Measurements from ENCODE around the gene PSMD9. TPM values are rescaled to one million over a fixed set of nuclear protein-coding genes. Genes with fewer than 3 reads are reported as not detected.

Gene PSMD9
- total and polyA plus RNA-seq, 5 donors from 2014 or later: 52.9 to 106 (median 86.6) TPM

DNA sequence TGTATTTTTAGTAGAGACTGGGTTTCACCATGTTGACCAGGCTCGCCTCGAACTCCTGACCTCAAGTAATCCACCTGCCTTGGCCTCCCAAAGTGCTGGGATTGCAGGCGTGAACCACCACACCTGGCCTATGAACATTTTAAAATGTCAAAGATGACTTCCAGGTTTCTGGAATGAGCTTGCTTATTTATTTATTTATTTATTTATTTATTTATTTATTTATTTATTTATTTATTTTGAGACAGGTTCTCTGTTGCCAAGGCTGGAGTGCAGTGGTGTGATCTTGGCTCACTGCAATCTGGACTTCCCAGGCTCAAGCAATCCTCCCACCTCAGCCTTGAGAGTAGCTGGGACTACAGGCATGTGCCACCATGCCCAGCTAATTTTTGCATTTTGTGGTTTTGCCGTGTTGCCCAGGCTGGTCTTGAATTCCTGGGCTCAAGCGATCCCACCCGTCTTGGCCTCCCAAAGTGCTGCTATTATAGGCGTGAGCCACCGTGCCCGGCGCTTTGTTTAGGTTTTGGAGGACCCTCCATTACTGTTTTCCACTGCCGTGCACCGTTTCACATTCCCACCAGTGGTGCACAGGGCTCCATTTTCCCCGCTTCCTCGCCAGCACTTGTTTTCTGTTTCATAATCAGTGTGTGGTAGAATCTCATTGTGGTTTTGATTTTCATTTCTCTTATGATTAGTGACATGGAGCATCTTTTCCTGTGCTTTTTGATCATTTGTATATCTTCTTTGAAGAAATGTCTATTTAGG, 23.4 kb downstream of the PSMD9 start:
- no peaks in the 10 kb centered on the region for H3K27me3 ChIP-seq (ENCODE audit: control insufficient read depth, insufficient read depth, low read length)
- no peaks in the 10 kb centered on the region for H3K4me1 ChIP-seq (ENCODE audit: control insufficient read depth, insufficient read depth, low read length, poor library complexity, severe bottlenecking)
- Mint-ChIP-seq H3K27me3 (no peaks in the 10 kb centered on the region), H3K9me3 (no peaks in the 10 kb centered on the region), H3K36me3 (peaks cover 34% of the 10 kb centered on the region), H3K4me1 (peaks cover 0 to 12% (median 6%) of the 10 kb centered on the region in 4 donors), H3K27ac (peak overlapping the region in 1 of 3 donors; percentile 55), H3K4me3 (no peak overlapping the region)
- no peak overlapping the region for H3K4me3 ChIP-seq (ENCODE audit: low read depth, low read length)
- peaks cover 45% of the 10 kb centered on the region for H3K36me3 ChIP-seq (ENCODE audit: control insufficient read depth, insufficient read depth, low read length)
- H3K27ac ChIP-seq (ENCODE audit: insufficient read depth, low read length, poor library complexity, severe bottlenecking): no peak overlapping the region
- H3K9me3 ChIP-seq (ENCODE audit: control insufficient read depth in 2 of 2, low read length in 2 of 2): no peaks in the 10 kb centered on the region
- ATAC-seq (ENCODE audit: low read depth in 2 of 2): no peak
- DNase-seq: no peak

GRCh38 chr12:121915841-121916321, 27.3 kb downstream of the PSMD9 start:
- no peak overlapping the region for H3K4me3 ChIP-seq (ENCODE audit: low read depth, low read length)
- no peaks in the 10 kb centered on the region for H3K27me3 Mint-ChIP-seq
- H3K27ac ChIP-seq (ENCODE audit: insufficient read depth, low read length, poor library complexity, severe bottlenecking): no peak overlapping the region
- no peaks in the 10 kb centered on the region for H3K9me3 Mint-ChIP-seq
- peaks cover 28% of the 10 kb centered on the region for H3K36me3 ChIP-seq (ENCODE audit: control insufficient read depth, insufficient read depth, low read length)
- peaks cover 13% of the 10 kb centered on the region for H3K4me1 ChIP-seq (ENCODE audit: control insufficient read depth, insufficient read depth, low read length, poor library complexity, severe bottlenecking)
- peak overlapping the region in 2 of 3 donors; percentile 52 to 67 for H3K27ac Mint-ChIP-seq
- no peaks in the 10 kb centered on the region for H3K27me3 ChIP-seq (ENCODE audit: control insufficient read depth, insufficient read depth, low read length)
- H3K4me3 Mint-ChIP-seq: no peak overlapping the region
- H3K36me3 Mint-ChIP-seq: peaks cover 17% of the 10 kb centered on the region
- DNase-seq (no peak), ATAC-seq (ENCODE audit: low read depth in 2 of 2) (no peak)
- peaks cover 0 to 13% (median 9%) of the 10 kb centered on the region in 4 donors for H3K4me1 Mint-ChIP-seq
- no peaks in the 10 kb centered on the region for H3K9me3 ChIP-seq (ENCODE audit: control insufficient read depth in 2 of 2, low read length in 2 of 2)

DNA sequence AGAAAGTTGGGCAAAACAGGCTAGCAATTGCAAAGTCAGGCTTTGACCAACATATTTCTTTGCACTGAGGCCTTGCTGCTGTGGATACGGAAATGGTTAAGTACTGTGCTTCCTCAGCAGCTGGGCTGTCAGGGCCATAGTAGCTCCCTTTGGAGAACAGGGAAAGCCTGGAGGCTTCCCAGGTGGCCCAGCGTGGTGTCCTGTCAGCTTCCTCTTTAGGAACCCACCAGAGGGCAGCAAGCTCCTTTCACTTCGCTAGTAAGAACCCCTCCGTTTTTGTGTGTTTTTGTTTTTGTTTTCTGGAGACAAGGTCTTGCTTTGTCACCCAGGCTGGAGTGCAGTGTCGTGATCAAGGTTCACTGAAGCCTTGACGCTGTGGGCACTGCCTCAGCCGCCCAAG, 28.1 kb downstream of the PSMD9 start:
- Mint-ChIP-seq H3K4me3 (no peak overlapping the region), H3K9me3 (no peaks in the 10 kb centered on the region), H3K4me1 (peaks cover 0 to 16% (median 9%) of the 10 kb centered on the region in 4 donors), H3K27me3 (no peaks in the 10 kb centered on the region), H3K27ac (peak overlapping the region in 2 of 3 donors; percentile 95 to 97), H3K36me3 (peaks cover 12% of the 10 kb centered on the region)
- H3K4me3 ChIP-seq (ENCODE audit: low read depth, low read length): no peak overlapping the region
- no peak for DNase-seq
- ATAC-seq (ENCODE audit: low read depth in 2 of 2): no peak
- H3K36me3 ChIP-seq (ENCODE audit: control insufficient read depth, insufficient read depth, low read length): peaks cover 22% of the 10 kb centered on the region
- H3K9me3 ChIP-seq (ENCODE audit: control insufficient read depth in 2 of 2, low read length in 2 of 2): no peaks in the 10 kb centered on the region
- H3K27ac ChIP-seq (ENCODE audit: insufficient read depth, low read length, poor library complexity, severe bottlenecking): no peak overlapping the region
- H3K27me3 ChIP-seq (ENCODE audit: control insufficient read depth, insufficient read depth, low read length): no peaks in the 10 kb centered on the region
- peaks cover 13% of the 10 kb centered on the region for H3K4me1 ChIP-seq (ENCODE audit: control insufficient read depth, insufficient read depth, low read length, poor library complexity, severe bottlenecking)

GRCh38 chr12:121917950-121918678, 29.5 kb downstream of the PSMD9 start, which contains the start of gene CFAP251:
TSS of gene CFAP251 (plus strand) at chr12:121918592. CDS start at chr12:121921306, 2,714 bp downstream.
- peak within 1 kb of the TSS; percentile 85 for H3K4me3 ChIP-seq (ENCODE audit: low read depth, low read length)

DNA sequence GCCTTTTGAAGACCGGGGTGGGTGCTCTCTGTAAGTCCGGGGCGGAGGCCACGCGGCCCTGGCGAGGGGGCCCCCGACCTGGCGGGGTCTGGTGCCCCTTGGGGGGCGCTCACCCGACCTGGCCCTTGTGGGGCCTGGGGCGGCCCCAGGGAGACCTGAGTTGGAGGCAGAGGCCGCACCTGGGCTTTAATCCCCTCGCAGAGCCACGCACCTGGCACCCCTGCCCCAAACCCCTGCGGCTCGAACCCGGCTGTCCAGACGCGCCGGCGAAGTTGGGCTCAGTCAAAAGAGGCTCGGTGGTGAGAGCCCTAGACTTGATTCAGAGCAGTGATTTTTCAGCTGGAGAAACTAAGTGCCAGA, 30.1 kb downstream of the PSMD9 start:
- no peaks in the 10 kb centered on the region for H3K9me3 Mint-ChIP-seq
- H3K27ac Mint-ChIP-seq: peak overlapping the region in 2 of 3 donors; percentile 95 to 97
- H3K4me3 ChIP-seq (ENCODE audit: low read depth, low read length): no peak overlapping the region
- peaks cover 18% of the 10 kb centered on the region for H3K36me3 ChIP-seq (ENCODE audit: control insufficient read depth, insufficient read depth, low read length)
- H3K36me3 Mint-ChIP-seq: peaks cover 8% of the 10 kb centered on the region
- no peaks in the 10 kb centered on the region for H3K9me3 ChIP-seq (ENCODE audit: control insufficient read depth in 2 of 2, low read length in 2 of 2)
- no peak for ATAC-seq (ENCODE audit: low read depth in 2 of 2)
- H3K27ac ChIP-seq (ENCODE audit: insufficient read depth, low read length, poor library complexity, severe bottlenecking): peak overlapping the region; percentile 71
- DNase-seq: no peak
- peaks cover 0 to 16% (median 9%) of the 10 kb centered on the region in 4 donors for H3K4me1 Mint-ChIP-seq
- peak overlapping the region in 2 of 4 donors; percentile 28 to 34 for H3K4me3 Mint-ChIP-seq
- peaks cover 13% of the 10 kb centered on the region for H3K4me1 ChIP-seq (ENCODE audit: control insufficient read depth, insufficient read depth, low read length, poor library complexity, severe bottlenecking)
- no peaks in the 10 kb centered on the region for H3K27me3 ChIP-seq (ENCODE audit: control insufficient read depth, insufficient read depth, low read length)
- no peaks in the 10 kb centered on the region for H3K27me3 Mint-ChIP-seq

More at GRCh38 chr12:121917950-121918678, 29.5 kb downstream of the PSMD9 start, which contains the start of gene CFAP251:
- DNase-seq (peak; percentile 94 to 96 (median 96)), ATAC-seq (ENCODE audit: low read depth in 2 of 2) (peak; percentile 98 to 99)
- Histone ChIP-seq H3K9me3 (ENCODE audit: control insufficient read depth in 2 of 2, low read length in 2 of 2) (no peaks in the 10 kb centered on the region), H3K27ac (ENCODE audit: insufficient read depth, low read length, poor library complexity, severe bottlenecking) (peak within 1 kb of the TSS; percentile 71), H3K4me1 (ENCODE audit: control insufficient read depth, insufficient read depth, low read length, poor library complexity, severe bottlenecking) (peaks cover 13% of the 10 kb centered on the region), H3K36me3 (ENCODE audit: control insufficient read depth, insufficient read depth, low read length) (peaks cover 18% of the 10 kb centered on the region), H3K27me3 (ENCODE audit: control insufficient read depth, insufficient read depth, low read length) (no peaks in the 10 kb centered on the region)
- Mint-ChIP-seq H3K27me3 (no peaks in the 10 kb centered on the region), H3K27ac (peak within 1 kb of the TSS; percentile 75 to 97 (median 95)), H3K4me1 (peaks cover 0 to 16% (median 9%) of the 10 kb centered on the region in 4 donors), H3K9me3 (no peaks in the 10 kb centered on the region), H3K36me3 (peaks cover 8% of the 10 kb centered on the region), H3K4me3 (peak within 1 kb of the TSS; percentile 34 to 93 (median 84))

DNA sequence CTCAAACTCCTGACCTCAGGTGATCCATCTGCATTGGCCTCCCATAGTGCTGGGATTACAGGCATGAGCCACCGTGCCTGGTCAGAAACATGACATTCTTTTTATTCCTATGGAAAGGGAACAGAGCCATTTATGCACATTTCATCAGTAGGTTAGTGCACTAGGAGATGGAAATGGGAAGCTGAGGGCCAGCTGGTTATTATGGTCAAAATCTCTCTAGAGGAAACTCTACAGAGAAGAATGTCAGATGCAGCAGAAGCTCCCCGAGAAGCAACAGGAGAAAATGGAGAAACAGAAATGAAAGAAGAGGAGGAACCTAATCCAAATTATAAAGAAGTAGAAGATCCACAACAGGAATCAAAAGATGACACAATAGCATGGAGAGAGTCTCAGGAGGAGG, 32.5 kb downstream of the PSMD9 start:
- DNase-seq: no peak
- Mint-ChIP-seq H3K27me3 (no peaks in the 10 kb centered on the region), H3K4me1 (peaks cover 0 to 16% (median 9%) of the 10 kb centered on the region in 4 donors), H3K27ac (peak overlapping the region in 2 of 3 donors; percentile 16 to 73), H3K4me3 (peak overlapping the region in 1 of 4 donors; percentile 32), H3K9me3 (no peaks in the 10 kb centered on the region), H3K36me3 (peaks cover 8% of the 10 kb centered on the region)
- Histone ChIP-seq H3K36me3 (ENCODE audit: control insufficient read depth, insufficient read depth, low read length) (peaks cover 12% of the 10 kb centered on the region), H3K4me3 (ENCODE audit: low read depth, low read length) (no peak overlapping the region), H3K4me1 (ENCODE audit: control insufficient read depth, insufficient read depth, low read length, poor library complexity, severe bottlenecking) (peaks cover 13% of the 10 kb centered on the region), H3K27ac (ENCODE audit: insufficient read depth, low read length, poor library complexity, severe bottlenecking) (no peak overlapping the region), H3K9me3 (ENCODE audit: control insufficient read depth in 2 of 2, low read length in 2 of 2) (no peaks in the 10 kb centered on the region), H3K27me3 (ENCODE audit: control insufficient read depth, insufficient read depth, low read length) (no peaks in the 10 kb centered on the region)
- no peak for ATAC-seq (ENCODE audit: low read depth in 2 of 2)

DNA sequence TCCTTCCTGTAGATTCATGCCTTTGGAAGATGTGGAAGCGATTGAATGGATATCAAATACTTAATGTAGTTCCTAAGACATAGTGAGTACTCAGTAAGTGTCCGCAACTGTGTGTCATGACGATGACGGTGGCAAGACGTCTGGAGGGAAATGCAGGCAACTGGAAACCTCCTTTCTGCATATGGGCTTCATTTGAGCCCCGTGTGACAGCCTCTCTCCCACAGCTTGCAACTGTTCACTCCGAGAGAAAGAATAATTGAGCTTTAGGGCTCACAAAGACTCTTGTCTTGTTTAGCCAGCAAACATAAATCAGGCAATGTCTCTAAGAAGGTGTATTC, 36.7 kb downstream of the PSMD9 start:
- DNase-seq (no peak), ATAC-seq (ENCODE audit: low read depth in 2 of 2) (no peak)
- Histone ChIP-seq H3K36me3 (ENCODE audit: control insufficient read depth, insufficient read depth, low read length) (no peaks in the 10 kb centered on the region), H3K4me1 (ENCODE audit: control insufficient read depth, insufficient read depth, low read length, poor library complexity, severe bottlenecking) (no peaks in the 10 kb centered on the region), H3K27me3 (ENCODE audit: control insufficient read depth, insufficient read depth, low read length) (no peaks in the 10 kb centered on the region), H3K27ac (ENCODE audit: insufficient read depth, low read length, poor library complexity, severe bottlenecking) (no peak overlapping the region), H3K4me3 (ENCODE audit: low read depth, low read length) (no peak overlapping the region), H3K9me3 (ENCODE audit: control insufficient read depth in 2 of 2, low read length in 2 of 2) (no peaks in the 10 kb centered on the region)
- Mint-ChIP-seq H3K9me3 (no peaks in the 10 kb centered on the region), H3K27me3 (no peaks in the 10 kb centered on the region), H3K36me3 (no peaks in the 10 kb centered on the region), H3K4me3 (no peak overlapping the region), H3K27ac (no peak overlapping the region), H3K4me1 (peaks cover 0 to 4% (median 0%) of the 10 kb centered on the region in 4 donors)
